Endodermal cell (in vitro differentiated cells): ENCODE measurements around the gene VAV3. TPM values are rescaled to one million over a fixed set of nuclear protein-coding genes. Genes with fewer than 3 reads are reported as not detected.

Source experiments
- DNase-seq: peaks from one replicate; pipeline ENCODE4 v3.0.0-alpha.2; 2017
- H3K27ac ChIP-seq: 2 replicates; pipeline ENCODE4 v1.5.1; 2013; ENCODE audit warnings: mild to moderate bottlenecking, low read depth, low read length, moderate library complexity
- H3K27me3 ChIP-seq: 2 replicates; pipeline ENCODE4 v1.6.1; 2013; ENCODE audit warnings: mild to moderate bottlenecking, low read length, moderate library complexity; ENCODE audit not compliant: insufficient read depth, control insufficient read depth, poor library complexity, severe bottlenecking
- H3K36me3 ChIP-seq: 2 replicates; pipeline ENCODE4 v1.7.0; 2013; ENCODE audit warnings: mild to moderate bottlenecking, low read length, moderate library complexity; ENCODE audit not compliant: control insufficient read depth, insufficient read depth
- H3K4me1 ChIP-seq: one replicate; pipeline ENCODE4 v1.7.0; 2013; ENCODE audit warnings: low read length; ENCODE audit not compliant: control insufficient read depth, insufficient read depth
- H3K4me3 ChIP-seq: 2 replicates; pipeline ENCODE4 v1.5.1; 2013; ENCODE audit warnings: mild to moderate bottlenecking, low read length, moderate library complexity
- H3K9ac ChIP-seq: 2 replicates; pipeline ENCODE4 v1.6.1; 2013; ENCODE audit warnings: mild to moderate bottlenecking, low read length, moderate library complexity; ENCODE audit not compliant: poor library complexity, severe bottlenecking; ENCODE audit errors: extremely low read depth
- H3K9me3 ChIP-seq: 2 replicates; pipeline ENCODE4 v1.6.1; 2013; ENCODE audit warnings: mild to moderate bottlenecking, low read length, moderate library complexity; ENCODE audit not compliant: control insufficient read depth
- H3K27ac Mint-ChIP-seq: 2 replicates; pipeline ENCODE4 v1.8.0; 2020; ENCODE audit warnings: mixed read lengths
- H3K27me3 Mint-ChIP-seq: 2 replicates; pipeline ENCODE4 v1.8.0; 2021; ENCODE audit warnings: mild to moderate bottlenecking, mixed read lengths; ENCODE audit not compliant: insufficient read depth
- H3K36me3 Mint-ChIP-seq: 2 replicates; pipeline ENCODE4 v1.8.0; 2020; ENCODE audit warnings: low read depth, mixed read lengths
- H3K4me1 Mint-ChIP-seq: 2 replicates; pipeline ENCODE4 v1.8.0; 2020; ENCODE audit warnings: mixed read lengths
- H3K4me3 Mint-ChIP-seq: 2 replicates; pipeline ENCODE4 v1.8.0; 2020; ENCODE audit warnings: mild to moderate bottlenecking, moderate library complexity, mixed read lengths
- H3K9me3 Mint-ChIP-seq: 2 replicates; pipeline ENCODE4 v1.8.0; 2020; ENCODE audit warnings: mild to moderate bottlenecking, mixed read lengths
- WGBS, 2 experiments: methylation state at CpG; one replicate each; pipeline versions ENCODE4 v1.1.5 to v1.1.7; 2013; ENCODE audit warnings: missing lambda C conversion rate in 2 of 2, mixed read lengths in 1 of 2; ENCODE audit not compliant: insufficient coverage in 1 of 2, insufficient read length in 1 of 2; 5-methylcytosine and 5-hydroxymethylcytosine counted together
- total RNA-seq, 2 donors: library from RNA; stranded (reverse); fragmentation: NEBNext Ultra II Directional in 1 of 2; extraction: Animal tissue kit (Norgen Biotek cat#: 25700) in 1 of 2; gene quantifications; 2 replicates in 1 of 2; 3 replicates in 1 of 2; pipeline ENCODE4 v1.2.1, GENCODE V29; 2021
- TF ChIP-seq, protein P1 (sequence below): fragments of 200-600 bp; sonication (generic); conservative IDR thresholded peaks from 2 replicates; pipeline ENCODE4 v1.5.0; 2021; ENCODE audit warnings: antibody characterized with exemption, mild to moderate bottlenecking

The VAV3 gene
- total RNA-seq, 2 donors from 2014 or later, result 6.9 to 9.6 TPM

- TF ChIP-seq, protein P1, sequence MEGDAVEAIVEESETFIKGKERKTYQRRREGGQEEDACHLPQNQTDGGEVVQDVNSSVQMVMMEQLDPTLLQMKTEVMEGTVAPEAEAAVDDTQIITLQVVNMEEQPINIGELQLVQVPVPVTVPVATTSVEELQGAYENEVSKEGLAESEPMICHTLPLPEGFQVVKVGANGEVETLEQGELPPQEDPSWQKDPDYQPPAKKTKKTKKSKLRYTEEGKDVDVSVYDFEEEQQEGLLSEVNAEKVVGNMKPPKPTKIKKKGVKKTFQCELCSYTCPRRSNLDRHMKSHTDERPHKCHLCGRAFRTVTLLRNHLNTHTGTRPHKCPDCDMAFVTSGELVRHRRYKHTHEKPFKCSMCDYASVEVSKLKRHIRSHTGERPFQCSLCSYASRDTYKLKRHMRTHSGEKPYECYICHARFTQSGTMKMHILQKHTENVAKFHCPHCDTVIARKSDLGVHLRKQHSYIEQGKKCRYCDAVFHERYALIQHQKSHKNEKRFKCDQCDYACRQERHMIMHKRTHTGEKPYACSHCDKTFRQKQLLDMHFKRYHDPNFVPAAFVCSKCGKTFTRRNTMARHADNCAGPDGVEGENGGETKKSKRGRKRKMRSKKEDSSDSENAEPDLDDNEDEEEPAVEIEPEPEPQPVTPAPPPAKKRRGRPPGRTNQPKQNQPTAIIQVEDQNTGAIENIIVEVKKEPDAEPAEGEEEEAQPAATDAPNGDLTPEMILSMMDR, result no peak
- Mint-ChIP-seq H3K4me1 (peaks cover 3% of the 10 kb centered on the region), H3K4me3 (no peak overlapping the region), H3K27me3 (no peaks in the 10 kb centered on the region), H3K27ac (peak overlapping the region; percentile 11), H3K9me3 (no peaks in the 10 kb centered on the region), H3K36me3 (peaks cover 8% of the 10 kb centered on the region)
- Histone ChIP-seq H3K9ac (no peak overlapping the region), H3K9me3 (no peaks in the 10 kb centered on the region), H3K36me3 (no peaks in the 10 kb centered on the region), H3K27me3 (no peaks in the 10 kb centered on the region), H3K4me1 (no peaks in the 10 kb centered on the region), H3K27ac (no peak overlapping the region), H3K4me3 (no peak overlapping the region)
- 94% methylated on average over 4 of the region's 4 CpGs; no CpG with 5 or more reads in 1 of the 2 experiments for WGBS, 2 experiments
- no peak for DNase-seq
These were observed 223.7 kb downstream of the VAV3 start for GRCh38 chr1:107741242-107741641.

GRCh38 chr1:107740579-107740978, 224.4 kb downstream of the VAV3 start:
- Histone ChIP-seq H3K9ac (no peak overlapping the region), H3K4me3 (no peak overlapping the region), H3K27me3 (no peaks in the 10 kb centered on the region), H3K9me3 (no peaks in the 10 kb centered on the region), H3K36me3 (no peaks in the 10 kb centered on the region), H3K4me1 (no peaks in the 10 kb centered on the region), H3K27ac (no peak overlapping the region)
- Mint-ChIP-seq H3K4me1 (peaks cover 3% of the 10 kb centered on the region), H3K36me3 (peaks cover 8% of the 10 kb centered on the region), H3K27me3 (no peaks in the 10 kb centered on the region), H3K4me3 (no peak overlapping the region), H3K27ac (no peak overlapping the region), H3K9me3 (no peaks in the 10 kb centered on the region)
- TF ChIP-seq, protein P1, result no peak
- no peak for DNase-seq
- 90 to 100% methylated on average over 1 to 4 of the region's 4 CpGs for WGBS, 2 experiments

- peaks cover 3% of the 10 kb centered on the region for H3K9me3 Mint-ChIP-seq
- Histone ChIP-seq H3K27ac (no peak overlapping the region), H3K36me3 (no peaks in the 10 kb centered on the region), H3K9me3 (no peaks in the 10 kb centered on the region), H3K4me3 (no peak overlapping the region), H3K9ac (no peak overlapping the region), H3K4me1 (no peaks in the 10 kb centered on the region), H3K27me3 (no peaks in the 10 kb centered on the region)
- no peaks in the 10 kb centered on the region for H3K27me3 Mint-ChIP-seq
- peaks cover 12% of the 10 kb centered on the region for H3K36me3 Mint-ChIP-seq
- H3K27ac Mint-ChIP-seq, result no peak overlapping the region
- TF ChIP-seq, protein P1, result peak; percentile 71
- peak; percentile 60 for DNase-seq
- peaks cover 3% of the 10 kb centered on the region for H3K4me1 Mint-ChIP-seq
- 98 to 100% methylated on average over 1 to 2 of the region's 2 CpGs for WGBS, 2 experiments
- H3K4me3 Mint-ChIP-seq, result no peak overlapping the region
These were observed 225.3 kb downstream of the VAV3 start for GRCh38 chr1:107739651-107740050.
